Measurements from ENCODE around the gene YRDC.

DNA sequence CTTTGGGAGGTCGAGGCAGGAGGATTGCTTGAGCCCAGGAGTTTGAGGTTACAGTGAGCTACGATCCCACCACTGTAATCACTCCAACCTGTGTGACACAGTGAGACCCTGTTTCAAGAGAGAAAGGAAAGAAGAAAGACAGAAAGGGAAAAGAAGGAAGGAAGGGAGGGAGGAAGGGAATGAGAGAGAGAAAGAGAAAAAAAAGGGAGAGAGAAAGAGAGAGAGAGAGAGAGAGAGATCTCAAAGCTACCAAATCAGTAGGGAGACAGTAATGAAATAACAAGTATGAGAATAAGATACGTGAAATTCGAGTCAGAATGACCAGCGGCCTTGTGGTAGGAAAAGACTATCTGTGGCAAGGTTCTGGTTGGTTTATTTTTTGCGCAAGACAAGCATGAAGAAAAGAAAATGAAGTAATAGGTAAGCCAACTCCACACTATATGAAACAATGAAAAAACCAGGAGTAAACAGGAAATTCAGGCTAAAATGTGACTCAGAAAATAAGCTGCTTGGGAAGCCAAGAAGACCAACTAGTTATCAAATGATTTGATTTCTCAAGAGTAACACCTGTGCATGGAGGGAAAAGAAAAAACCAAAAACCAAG lies 42.4 kb upstream of the YRDC start:
- TF ChIP-seq HBP1 (CRISPR knock-in tag; IDR thresholded peaks at IDR 0.05) (no peak), EZH2 (IDR thresholded peaks at IDR 0.05; ENCODE audit: borderline replicate concordance, low read depth, low read length) (no peak), ZKSCAN1 (IDR thresholded peaks at IDR 0.05; ENCODE audit: low read depth, low read length) (no peak), TEAD4 (IDR thresholded peaks at IDR 0.05; ENCODE audit: low read length) (no peak), TEAD4 (CRISPR knock-in tag; IDR thresholded peaks at IDR 0.05; ENCODE audit: borderline replicate concordance) (no peak), SPI1 (IDR thresholded peaks at IDR 0.05; ENCODE audit: borderline replicate concordance, low read depth, low read length) (no peak), ZNF217 (CRISPR knock-in tag; IDR thresholded peaks at IDR 0.05) (no peak)
- TF ChIP-seq, protein P1, sequence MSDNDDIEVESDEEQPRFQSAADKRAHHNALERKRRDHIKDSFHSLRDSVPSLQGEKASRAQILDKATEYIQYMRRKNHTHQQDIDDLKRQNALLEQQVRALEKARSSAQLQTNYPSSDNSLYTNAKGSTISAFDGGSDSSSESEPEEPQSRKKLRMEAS (CRISPR knock-in tag; IDR thresholded peaks at IDR 0.05), result no peak
